GM19452 (cell line): ENCODE results near the gene TARDBP.
A peak's percentile ranks its signal among the peaks of the same experiment; 100 is the strongest.
"Not testable (repeated sequence)": the region's sequence is repeated elsewhere in the genome, so short reads cannot be mapped to it uniquely, and the experiment has no call there.

ENCODE experiments used
- ATAC-seq: cut with Tn5 transposase; IDR thresholded peaks from one replicate; pipeline ENCODE4 v1.9.1; 2021; ENCODE audit not compliant: unreplicated experiment

The TARDBP gene

DNA sequence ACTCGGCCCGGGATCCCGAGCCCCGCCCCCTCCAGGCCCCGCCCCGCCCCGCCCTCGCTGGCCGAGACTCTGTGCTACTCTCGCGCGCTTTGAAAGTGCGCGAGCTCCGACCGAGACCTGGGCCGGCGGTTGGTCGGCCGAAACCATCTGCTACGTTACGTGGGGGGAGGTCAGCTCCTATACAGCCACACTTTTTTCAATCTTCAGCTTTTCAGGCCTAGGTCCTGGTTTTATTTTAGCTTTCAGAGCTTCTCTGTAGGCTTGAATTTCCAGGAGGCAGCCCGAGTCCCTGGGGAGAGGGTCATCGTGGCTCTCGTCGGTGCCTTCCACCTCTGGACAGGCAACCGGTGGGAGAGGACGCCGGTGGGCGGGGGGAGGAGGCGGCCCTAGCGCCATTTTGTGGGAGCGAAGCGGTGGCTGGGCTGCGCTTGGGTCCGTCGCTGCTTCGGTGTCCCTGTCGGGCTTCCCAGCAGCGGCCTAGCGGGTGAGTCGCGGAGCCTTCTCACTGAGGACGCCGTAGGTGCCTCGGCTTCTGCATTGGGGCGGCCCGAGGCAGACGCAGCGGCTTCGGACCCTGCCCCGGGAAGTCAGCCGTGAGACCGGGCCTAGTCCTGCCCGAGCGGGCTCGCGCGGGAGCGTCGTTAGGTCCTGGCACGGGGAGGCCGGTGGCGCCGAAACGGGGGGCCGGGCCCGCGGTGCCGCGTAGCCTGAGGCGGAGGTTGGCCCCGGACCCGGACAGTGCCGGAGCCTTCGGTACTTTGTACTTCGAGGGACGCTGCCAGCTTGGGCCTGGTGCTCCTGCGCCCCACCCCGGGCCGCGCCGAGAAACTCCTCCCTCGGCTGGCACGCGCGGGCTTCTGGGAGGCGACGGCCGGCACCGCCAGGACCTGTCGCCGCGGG is at the start of gene TARDBP:
Gene TARDBP, plus strand, starts transcription at position 395 of the 900 bp plus-strand sequence. CDS start 1,074 bp downstream, outside the sequence.
- ATAC-seq: peak; percentile 89

DNA sequence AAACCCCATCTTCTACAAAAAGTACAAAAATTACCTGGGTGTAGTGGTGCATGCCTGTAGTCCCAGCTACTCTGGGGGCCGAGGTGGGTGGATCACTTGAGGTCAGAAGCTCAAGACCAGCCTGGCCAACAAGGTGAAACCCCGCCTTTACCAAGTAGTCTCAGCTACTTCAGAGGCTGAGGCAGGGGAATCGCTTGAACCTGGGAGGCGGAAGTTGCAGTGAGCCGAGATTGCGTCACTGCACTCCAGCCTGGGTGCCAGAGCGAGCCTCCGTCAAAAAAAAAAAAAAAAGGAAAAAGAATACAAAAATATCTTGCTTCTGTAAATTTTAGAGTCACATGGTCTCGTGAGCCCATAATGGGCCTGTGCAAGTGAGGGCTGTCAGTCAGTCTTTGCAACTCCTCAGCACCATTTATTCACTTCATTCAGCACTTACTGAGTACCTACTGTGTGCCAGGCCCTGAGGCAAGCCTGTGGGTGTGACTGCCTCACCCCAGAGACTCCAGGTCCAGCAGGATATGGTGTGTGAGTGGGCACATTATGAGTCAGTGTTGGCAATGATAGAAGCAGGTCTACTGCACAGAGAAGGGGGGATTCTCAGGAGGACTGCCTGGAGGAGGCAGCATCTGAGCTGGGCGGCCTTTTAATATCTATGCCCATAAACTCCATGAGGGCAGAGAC is 46.8 kb upstream of the TARDBP start:
- ATAC-seq: peak; percentile 51

DNA sequence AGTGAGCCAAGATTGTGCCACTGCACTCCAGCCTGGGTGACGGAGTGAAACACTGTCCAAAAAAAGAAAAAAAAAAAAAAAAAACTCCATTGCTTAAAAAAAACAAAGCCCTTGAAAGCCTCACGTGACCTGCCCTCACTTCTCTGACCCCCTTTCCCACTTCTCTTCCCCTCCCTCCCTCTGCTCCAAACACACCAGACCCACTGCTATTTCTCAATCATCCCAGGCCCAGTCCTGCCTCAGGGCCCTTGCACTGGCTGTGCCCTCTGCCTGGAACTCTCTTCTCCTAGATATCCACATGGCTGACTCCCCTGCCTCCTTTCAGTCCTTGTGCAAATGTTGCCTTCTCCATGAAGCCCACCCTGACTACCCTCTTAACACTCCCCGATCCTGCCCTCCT is 45.4 kb upstream of the TARDBP start:
- no peak for ATAC-seq

DNA sequence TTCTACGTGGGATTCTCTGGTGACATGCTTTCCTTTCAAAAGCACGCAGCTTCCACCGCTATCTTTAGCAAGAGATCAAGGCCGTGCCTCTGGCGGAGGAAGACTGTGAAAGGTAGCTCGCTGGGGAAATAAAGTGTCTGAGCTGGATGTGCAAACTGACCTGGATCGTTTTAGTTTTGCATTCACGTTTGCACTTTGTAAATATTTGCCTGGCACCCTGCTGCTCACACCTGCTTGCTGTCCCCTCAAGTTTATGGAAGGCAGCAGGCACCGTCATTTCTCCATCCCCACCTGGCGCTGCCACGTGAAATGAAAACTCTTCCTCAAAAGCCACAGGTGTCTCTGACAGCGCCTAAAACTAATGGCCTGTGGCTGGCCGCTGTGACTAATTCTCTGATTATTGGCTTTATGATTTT is 44.0 kb upstream of the TARDBP start:
- no peak for ATAC-seq

DNA sequence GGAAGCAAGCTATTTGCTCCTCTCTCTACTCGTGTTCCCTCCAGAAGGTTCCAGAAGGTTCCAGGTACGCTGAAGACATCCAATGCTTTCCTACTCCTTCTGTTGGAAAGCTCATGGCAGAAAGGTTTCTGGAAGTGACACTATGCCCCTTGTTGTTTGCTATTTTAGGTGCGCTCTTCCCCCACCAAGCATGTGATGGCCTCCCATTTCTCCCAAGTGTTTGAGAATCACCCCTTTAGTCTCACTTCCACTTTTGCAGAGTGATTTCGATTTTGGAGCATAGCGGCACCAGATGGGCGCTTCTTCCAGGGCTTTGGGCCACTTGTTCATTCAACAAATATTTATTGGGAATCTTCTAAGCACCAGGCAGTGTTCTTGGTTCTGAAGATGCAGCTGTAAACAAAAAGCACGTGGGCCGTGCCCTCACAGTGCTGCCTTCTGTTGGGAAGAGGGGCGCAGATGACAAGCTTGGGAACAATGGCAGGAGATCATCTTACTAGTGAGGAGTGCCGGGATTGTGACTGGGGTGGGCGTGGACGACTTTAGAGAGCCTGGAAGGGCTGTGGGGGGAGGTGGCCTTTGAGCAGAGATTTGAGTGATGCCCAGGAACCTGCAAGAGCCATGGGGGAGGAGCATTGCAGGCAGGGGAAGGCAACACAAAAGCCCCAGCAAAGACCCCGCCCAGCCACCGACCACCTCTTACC is 43.0 kb upstream of the TARDBP start:
- ATAC-seq: no peak

DNA sequence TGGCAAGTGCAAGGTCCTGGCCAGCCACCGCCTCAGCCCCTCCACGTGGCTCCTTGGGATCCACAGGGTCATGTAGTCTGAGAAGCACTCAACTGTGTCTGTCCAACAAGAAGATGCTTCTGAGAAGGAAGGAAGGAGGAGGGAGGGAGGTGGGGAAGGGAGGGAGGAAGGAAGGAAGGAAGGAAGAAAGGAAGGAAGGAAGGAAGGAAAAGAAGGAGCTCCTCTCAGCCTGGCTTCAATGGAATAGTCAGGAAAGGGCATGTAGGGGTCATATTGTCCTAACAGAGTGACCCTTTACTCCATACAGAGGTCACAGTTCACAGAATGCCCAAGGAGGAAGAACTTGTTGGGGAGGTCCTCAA is 42.5 kb upstream of the TARDBP start:
- ATAC-seq: no peak

DNA sequence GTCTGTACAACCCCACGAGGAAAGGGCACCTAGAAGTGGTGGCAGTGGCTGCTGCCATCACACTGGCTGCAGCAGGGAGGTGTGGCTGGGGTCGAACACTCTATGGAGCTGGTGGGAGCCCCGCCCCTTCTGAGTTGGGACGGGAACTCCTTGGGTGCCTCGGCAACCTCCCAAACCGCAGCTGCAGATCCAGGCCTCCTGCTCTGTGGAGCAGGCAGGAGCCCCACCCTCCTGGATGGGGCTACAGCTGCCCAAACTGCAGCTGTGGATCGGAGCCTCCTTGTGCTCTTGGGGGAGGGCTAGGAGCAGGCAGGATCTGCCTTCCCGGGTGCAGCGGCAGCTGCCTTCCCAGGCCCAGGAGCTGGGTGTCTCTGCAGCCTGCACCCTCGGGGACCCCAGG is 38.9 kb upstream of the TARDBP start:
- ATAC-seq: no peak

DNA sequence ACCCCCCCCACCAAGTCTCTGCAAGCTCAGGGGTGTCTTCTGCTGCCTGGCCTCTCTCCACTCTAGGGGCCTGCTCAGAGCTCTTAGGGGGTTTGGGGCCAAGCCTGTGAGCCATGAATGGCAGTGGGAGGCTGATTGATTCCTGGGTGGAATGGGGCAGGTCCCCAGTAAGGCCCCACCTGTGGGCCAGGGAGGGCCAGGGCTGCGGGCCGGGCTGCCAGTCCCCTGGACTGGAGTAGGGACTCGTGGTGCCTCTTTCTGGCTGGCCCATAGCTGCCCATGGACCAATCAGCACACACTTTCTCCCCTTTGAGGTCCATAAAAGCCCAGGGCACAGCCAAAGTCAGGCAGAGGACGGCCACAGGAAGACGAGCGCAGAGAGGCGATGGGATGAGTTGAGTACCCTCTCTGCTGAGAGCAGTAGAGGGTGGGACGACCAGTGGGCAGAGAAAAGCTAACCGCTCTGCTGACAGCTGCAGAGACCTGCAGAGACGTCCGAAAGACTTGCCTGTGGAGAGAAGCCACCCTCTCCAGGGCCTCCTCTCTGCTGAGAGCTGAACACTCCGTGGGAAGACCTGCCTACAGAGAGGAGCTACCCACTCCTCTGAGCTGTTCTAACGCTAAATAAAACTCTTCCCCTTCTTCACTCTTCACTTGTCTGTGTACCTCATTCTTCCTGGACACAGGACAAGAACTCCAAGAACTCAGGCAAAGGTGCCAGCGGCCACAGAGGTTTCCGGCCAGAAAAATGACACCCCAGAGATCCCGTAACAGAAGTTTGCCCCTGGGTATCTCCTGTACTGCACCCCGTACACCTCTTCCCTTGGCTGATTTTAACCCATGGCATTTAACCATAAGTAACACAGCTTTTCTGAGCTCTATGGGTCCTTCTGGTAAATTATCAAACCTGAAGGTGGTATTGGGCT is 38.2 kb upstream of the TARDBP start:
- no peak for ATAC-seq

DNA sequence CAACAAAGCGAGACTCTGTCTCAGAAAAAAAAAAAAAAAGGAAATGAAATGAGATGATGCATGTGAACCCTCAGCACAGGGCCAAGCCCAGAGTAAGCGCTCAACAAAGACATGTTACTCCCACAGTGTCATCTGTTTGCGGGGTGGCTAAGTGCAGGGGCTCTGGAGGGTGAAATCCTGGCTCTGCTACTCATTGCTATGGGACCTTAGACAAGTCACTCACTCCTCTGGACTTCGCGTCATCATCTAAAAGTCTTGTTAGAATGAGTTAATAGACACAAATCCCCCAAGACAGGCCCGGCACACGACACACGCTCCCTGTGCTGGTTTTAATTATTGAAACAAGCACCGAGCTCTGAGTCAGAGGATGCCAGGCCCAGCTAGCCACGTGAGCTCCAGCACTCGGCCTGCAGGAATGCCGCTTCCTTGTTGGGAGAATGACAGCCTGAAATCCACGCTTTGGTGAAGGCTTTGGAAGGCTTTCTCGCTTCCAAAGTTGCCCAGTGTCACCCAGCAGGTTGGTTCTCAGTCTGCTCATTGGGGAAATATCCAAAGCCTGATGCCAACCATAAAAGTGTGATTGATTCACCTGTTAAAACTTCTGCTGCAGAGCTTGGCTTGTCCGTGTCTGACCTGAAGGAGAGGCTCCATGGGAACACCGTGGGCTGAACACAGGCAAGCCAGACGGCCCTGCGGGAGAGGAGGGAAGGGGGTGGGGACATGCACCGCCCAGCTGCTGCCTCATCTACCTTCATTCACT is 36.7 kb upstream of the TARDBP start:
- no peak for ATAC-seq

DNA sequence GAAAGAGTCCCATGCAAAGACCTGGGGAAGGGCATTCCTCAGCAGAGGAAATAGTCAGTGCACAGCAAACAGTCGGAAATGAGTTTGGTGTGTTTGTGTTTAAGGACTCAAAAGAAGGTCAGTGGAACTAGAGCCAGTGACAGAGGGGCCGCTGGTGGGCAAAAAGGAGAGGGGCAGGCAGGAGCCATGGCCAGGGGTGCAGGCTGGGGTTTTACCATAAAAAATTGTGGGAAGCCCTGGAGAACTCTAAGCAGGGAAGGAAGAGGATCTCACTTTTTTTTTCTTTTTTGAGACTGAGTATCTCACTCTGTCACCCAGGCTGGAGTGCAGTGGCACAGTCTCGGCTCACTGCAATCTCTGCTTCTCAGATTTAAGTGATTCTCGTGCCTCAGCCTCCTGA is 33.7 kb upstream of the TARDBP start:
- ATAC-seq: no peak

DNA sequence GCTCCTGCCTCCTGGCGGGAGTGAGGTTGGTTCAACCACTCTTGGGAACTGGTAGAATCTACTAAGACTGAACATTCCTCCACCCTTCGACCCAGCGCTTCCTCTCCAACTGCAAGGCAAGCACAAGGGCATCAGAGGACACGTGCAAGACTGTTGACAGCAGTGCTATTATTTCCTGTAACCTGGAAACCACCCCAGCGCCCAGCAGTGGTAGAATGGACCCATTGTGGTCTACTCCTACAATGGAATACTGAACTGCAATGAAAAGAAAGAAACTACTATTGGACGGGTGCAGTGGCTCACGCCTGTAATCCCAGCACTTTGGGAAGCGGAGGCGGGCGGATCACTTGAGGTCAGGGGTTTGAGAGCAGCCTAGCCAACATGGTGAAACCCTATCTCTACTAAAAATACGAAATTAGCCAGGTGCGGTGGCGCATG is 33.0 kb upstream of the TARDBP start:
- ATAC-seq: no peak

DNA sequence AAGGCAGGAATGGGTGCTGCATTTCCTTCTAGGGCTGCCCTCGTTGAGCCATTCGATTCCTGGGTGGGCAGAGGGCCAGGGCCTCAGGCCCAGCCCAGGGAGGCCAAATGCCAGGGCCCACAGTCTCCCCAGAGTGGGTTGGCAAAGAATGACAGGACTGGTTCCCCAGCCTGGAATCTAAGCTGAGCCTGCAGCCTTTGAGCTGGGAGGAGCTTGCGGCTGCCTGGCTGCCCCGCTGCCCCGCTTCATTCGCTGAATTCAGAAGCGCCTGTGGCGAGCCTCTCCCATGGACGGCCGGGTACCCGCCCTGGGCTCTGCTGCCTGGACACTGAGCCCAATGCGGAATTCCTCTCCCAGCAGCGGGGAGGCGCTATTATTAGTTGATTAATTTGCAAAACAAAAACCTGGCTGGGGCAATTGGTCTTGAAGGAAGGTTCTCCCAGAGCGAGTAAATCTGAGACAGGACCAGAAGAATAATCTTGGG is 32.3 kb upstream of the TARDBP start:
- no peak for ATAC-seq

DNA sequence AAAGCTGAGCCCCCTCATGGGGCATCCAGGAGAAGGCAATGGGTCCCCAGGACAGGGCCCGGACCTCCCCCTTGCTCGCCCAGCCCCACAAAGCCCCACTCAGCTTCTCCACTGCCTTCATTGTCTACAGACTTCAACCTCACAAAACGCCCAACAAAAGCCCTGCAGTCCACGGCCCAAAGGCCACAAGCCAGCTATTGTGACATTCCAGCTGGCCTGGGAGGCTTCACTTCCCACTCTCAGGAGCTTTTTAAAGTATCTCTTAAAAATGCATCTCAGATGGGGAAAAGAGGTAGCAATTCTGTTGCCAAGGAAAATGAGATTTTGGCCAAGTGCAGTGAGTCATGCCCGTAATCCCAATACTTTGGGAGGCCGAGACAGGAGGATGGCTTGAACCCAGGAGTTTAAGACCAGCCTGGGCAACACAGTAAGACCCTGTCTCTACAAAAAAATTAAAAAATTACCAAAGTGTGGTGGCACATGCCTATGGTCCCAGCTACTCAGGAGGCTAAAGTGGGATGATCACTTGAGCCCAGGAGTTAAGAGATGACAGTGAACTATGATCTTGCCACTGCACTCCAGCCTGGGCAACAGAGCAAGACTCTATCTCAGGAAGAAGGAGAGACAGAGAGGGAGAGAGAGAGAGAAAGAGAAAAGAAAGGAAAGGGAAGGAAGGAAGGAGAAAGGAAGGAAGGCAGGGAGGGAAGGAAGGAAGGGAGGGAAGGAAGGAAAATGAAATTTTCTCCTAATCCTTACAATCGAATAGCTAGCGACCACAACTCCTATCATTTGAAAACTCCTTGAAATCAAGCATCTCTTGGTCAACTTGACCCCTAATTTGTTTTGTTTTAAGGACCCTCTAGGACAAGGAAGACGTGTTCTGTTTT is 31.4 kb upstream of the TARDBP start:
- no peak for ATAC-seq

DNA sequence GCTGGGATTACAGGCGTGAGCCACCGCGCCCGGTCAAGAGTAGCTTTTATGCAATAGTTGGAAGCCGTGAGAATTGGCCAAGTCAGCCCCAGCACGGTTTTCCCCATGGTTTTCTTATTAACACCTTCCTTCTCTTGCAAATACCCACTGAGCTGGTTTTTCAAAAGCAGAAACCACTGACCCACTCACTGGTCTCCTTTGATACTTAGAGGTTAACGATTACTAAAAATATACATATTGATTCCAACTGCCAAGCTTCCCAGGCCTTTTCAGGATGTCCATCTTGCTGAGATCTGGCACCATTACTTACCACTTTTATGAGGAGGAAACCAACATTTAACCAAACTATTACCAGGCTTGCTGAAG is 25.9 kb upstream of the TARDBP start:
- ATAC-seq: no peak

DNA sequence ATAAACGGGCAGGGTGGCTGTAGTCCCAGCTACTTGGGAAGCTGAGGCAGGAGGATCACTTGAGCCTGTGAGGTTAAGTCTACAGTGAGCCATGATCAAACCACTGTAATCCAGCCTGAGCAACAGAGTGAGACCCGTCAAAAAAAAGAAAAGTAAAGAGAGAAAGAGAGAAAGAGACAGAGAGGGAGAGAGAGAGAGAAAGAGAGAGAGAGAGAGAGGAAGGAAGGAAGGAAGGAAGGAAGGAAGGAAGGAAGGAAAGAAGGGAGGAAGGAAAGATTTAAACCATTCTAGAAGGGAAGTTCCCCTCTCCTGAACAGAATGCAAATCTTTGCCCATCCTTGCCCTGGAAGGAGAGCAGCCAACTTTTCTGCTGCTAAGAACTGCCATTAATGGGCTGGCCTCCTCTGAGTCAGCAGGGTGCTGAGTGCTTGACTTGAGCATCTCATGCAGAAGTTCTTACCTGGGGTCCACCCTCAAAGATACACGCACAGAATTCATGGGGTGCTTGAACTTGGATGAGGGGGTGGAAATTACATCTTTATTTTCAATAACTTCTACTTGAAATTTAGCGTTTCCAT is 24.5 kb upstream of the TARDBP start:
- no peak for ATAC-seq

DNA sequence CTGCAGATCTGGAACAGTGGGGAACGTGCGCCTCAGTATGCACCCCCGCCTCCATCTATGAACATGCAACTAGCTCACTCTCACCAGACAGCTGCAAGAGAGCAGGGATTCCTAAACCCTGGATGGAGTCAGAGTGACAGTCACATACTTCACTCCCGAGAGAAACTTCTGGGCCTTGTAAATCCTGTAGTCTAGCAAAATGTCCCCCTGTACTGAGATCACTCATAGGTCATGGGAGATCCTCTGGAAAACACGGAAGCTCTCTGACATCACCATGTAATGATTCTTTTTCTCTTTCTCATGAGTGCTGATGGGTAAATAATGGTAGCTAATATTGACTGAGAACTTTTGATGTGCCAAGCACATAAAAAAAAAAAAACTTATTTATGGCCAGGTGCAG is 23.4 kb upstream of the TARDBP start:
- ATAC-seq: no peak

DNA sequence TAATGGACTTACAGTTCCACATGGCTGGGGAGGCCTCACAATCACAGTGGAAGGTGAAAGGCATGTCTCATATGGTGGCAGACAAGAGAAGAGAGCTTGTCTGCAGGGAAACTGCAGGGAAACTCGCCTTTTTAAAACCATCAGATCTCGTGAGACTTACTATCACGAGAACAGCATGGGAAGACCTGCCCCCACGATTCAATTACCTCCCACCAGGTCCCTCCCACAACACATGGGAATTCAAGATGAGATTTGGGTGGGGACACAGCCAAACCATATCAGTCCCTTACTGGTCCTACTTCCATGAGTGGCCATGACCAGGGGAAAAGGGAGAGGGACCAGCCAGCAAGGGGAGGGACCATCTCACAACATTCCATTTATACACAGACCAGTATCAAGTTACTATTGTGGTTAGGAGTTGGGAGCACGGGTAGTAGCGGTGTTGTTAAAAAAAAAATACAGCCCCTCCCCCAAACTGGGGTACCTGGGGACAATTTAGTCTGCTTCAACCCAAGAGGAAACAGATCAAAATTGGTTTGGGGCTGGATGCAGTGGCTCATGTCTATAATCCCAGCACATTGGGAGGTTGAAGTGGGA is 22.4 kb upstream of the TARDBP start:
- not testable (repeated sequence) for ATAC-seq

DNA sequence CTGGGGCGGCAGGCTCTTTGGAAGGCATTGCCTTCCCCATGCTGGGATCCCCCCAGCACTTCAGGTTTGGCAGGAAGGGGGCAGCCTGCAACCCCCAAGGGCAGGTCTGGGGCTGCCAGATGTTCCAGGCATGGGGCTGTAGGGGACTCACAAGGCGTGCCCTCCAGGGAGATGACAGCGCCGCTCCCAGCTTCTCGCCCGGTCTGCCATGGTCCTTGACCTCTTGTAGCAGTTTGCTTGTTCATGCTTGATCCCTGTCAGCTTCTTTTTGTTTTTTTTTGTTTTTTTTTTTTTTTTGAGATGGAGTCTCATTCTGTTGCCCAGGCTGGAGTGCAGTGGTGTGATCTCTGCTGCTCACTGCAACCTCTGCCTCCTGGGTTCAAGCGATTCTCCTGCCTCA is 21.6 kb upstream of the TARDBP start:
- no peak for ATAC-seq
